MM.1S (cell line): ENCODE data around the gene PSMD1.

Source experiments
- CTCF ChIP-seq: fragments of 300-600 bp; sonication (generic); IDR thresholded peaks from 2 replicates; pipeline ENCODE4 v1.5.1; 2016; ENCODE audit warnings: antibody characterized with exemption, low read length, mixed read lengths
- EZH2 ChIP-seq: fragments of 300-600 bp; sonication (generic); optimal IDR thresholded peaks from 2 replicates; pipeline ENCODE3; 2017; ENCODE audit warnings: low read depth, mild to moderate bottlenecking, antibody characterized with exemption, low read length, mixed read lengths

- TF ChIP-seq CTCF (no peak), EZH2 (no peak)
Observed at GRCh38 chr2:231037202-231037730, 19.4 kb upstream of the PSMD1 start, which contains the start of gene C2orf72.
